Activated CD8-positive, alpha-beta memory T cell treated with anti-CD3 and anti-CD28 coated beads for 4 hours (primary cell): ENCODE data around the gene RAD21L1.
A peak's percentile ranks its signal among the peaks of the same experiment; 100 is the strongest.
"Not testable (repeated sequence)": the region's sequence is repeated elsewhere in the genome, so short reads cannot be mapped to it uniquely, and the experiment has no call there.

Experiments
- DNase-seq, 2 donors: peaks; one replicate each; pipeline ENCODE4 v3.0.0-alpha.2; 2020; ENCODE audit warnings: low read depth in 2 of 2

Gene RAD21L1

GRCh38 chr20:1225263-1225782, 521 bp upstream of the RAD21L1 start:
- no peak for DNase-seq

GRCh38 chr20:1229541-1229940, 3.7 kb downstream of the RAD21L1 start:
- no peak for DNase-seq

- no peak for DNase-seq
Measured at GRCh38 chr20:1232286-1233111, 6.7 kb downstream of the RAD21L1 start.

GRCh38 chr20:1240549-1240948, 14.7 kb downstream of the RAD21L1 start:
- no peak for DNase-seq

GRCh38 chr20:1241456-1241855, 15.6 kb downstream of the RAD21L1 start:
- no peak for DNase-seq

GRCh38 chr20:1242099-1242498, 16.3 kb downstream of the RAD21L1 start:
- DNase-seq: no peak

GRCh38 chr20:1242530-1242929, 16.7 kb downstream of the RAD21L1 start:
- DNase-seq: no peak

- DNase-seq: no peak
Measured at GRCh38 chr20:1245578-1245977, 19.7 kb downstream of the RAD21L1 start.

- no peak for DNase-seq
Measured at GRCh38 chr20:1247689-1248088, 21.8 kb downstream of the RAD21L1 start.

- not testable (repeated sequence) for DNase-seq
Measured at GRCh38 chr20:1250282-1250681, 24.4 kb downstream of the RAD21L1 start.

GRCh38 chr20:1252416-1252815, 26.6 kb downstream of the RAD21L1 start:
- no peak for DNase-seq

- DNase-seq: no peak
Measured at GRCh38 chr20:1254254-1254653, 28.4 kb downstream of the RAD21L1 start.

- DNase-seq: no peak
Measured at GRCh38 chr20:1255675-1256074, 29.8 kb downstream of the RAD21L1 start.

GRCh38 chr20:1263853-1264252, 38.0 kb downstream of the RAD21L1 start:
- DNase-seq: no peak

GRCh38 chr20:1264727-1265126, 38.9 kb downstream of the RAD21L1 start:
- no peak for DNase-seq

- DNase-seq: no peak
Measured at GRCh38 chr20:1265226-1265915, 39.5 kb downstream of the RAD21L1 start.

- no peak for DNase-seq
Measured at GRCh38 chr20:1265916-1266166, 40.0 kb downstream of the RAD21L1 start.

GRCh38 chr20:1266167-1266973, 40.5 kb downstream of the RAD21L1 start, which contains the start of gene SNPH:
TSS of gene SNPH (plus strand) at chr20:1266294. CDS start at chr20:1296240, 29,946 bp downstream.
- peak; percentile 41 to 53 for DNase-seq

GRCh38 chr20:1267161-1267560, 41.3 kb downstream of the RAD21L1 start:
- no peak for DNase-seq

GRCh38 chr20:1267809-1268374, 42.0 kb downstream of the RAD21L1 start:
- no peak for DNase-seq

GRCh38 chr20:1269235-1269634, 43.4 kb downstream of the RAD21L1 start:
- no peak for DNase-seq

GRCh38 chr20:1269850-1270249, 44.0 kb downstream of the RAD21L1 start:
- no peak for DNase-seq
